ENCODE data around the gene FANCC.

Gene FANCC

DNA sequence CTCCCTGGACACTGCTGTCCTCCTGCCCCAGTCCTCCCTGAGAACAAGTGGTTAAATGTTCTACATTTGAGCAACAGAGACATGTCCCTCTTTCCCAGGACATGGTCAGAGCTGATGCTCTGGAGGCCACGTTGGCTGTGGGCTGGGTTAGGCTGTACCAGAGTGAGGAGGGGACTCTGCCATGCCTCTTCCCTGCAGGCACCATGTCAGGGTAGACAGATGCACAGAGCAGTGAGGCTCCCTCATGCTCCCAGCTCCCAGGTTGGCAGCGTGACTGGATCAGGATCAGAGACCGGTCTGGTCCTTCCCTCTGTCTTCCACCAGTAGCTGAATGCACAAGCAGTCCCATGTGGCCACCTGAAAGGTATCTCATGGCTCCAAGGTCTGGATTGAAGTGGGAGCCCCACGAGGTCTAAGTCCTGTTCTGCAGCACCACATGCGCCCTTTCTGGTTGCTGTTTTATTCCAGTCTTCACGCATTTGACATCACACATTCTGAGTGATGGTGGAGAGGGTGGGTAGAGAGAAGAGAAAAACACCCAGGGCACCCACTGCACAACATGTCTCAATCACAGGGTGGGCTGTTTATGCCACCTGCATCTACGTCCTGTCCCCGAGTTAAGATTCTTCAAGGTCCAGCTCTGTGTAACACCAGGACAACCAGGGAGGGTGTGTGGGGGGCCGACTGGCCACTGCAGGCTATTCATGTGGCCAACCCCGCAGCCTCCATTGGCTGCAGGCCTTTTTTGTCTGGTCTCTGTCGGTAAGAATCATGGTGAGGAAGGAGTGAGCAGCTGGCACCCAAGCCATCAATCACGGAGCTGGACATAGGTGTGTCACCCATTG, 204.9 kb downstream of the FANCC start:
- no peak for DNase-seq

DNA sequence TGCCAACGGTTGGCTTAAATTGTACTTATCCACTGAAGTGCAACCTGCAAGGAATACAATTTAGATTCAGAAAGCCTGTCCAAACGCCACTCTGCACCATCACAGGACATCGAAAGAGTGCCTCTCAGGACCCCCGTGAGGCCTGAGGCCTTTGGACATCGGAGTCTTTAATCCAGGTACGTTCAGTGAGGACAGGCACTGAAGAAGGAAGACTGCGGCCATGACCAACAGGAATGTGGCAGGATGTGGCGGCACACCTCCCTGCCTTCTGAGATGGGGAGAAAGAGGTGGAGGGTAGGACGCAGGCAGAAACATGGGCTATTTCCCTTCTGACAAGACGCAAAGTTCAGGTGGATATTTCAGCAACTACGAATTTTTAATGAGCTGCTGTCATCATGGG, 205.8 kb downstream of the FANCC start:
- DNase-seq: no peak

DNA sequence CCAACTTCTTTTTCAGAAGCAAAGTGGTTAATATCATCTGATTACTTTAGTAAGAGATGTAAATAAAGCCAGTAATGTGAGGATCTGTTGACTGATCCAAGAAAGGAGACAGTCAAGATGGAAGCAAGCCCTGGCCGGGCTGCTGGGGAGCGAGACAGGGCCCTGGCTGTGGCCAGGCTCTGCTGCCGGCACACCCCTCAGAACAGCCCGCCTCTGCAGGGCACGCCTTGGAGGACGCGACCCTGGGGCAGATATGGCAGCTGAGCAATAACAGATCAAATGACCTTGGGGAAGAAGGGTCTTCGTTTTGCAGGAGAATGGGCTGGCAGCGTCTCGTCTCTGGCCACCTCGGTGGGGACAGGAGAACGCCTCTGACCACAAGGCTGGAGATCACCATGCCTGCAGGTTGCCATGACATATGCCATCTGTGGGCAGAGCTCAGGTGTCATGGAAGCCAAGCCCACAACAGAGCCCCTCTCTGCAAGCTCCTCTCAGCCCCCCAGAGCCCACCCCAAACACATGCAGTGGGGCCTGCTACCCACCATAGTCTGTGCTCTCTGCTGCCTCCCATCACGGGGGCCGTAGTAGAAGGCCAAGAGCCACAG, 206.5 kb downstream of the FANCC start:
- no peak for DNase-seq

DNA sequence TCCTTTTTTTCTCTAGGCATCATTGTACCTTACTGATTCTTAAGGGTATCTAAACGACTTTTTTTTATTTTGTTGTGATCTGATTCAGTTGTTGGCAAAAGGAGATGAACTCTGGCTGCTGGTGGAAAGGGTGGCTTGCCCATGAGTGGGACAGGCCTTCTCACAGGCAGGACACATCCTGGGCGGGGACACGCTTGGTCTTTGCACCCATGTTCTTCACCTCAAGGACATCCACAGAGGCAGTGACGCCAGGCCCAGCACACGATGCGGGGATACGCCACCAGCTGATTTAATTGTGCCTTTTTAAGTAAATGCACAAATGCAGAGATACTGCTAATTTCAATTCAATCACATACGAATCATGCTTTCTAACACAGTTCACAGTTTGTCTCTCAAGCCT, 208.1 kb downstream of the FANCC start:
- no peak for DNase-seq

DNA sequence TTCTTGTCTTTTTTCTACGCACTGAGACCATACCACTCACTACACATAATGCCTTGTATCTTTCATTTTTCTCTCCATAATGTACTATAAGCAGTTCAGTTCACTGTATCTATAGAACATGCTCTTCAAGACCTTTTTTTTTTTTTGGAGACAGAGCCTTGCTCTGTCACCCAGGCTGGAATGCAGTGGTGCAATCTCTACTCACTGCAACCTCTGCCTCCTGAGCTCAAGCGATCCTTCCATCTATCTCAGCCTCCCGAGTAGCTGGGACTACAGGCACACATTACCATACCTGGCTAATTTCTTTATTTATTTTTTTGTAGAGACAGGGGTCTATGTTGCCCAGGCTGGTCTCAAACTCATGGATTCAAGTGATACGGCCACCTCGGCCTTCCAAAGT, 208.7 kb downstream of the FANCC start:
- DNase-seq: no peak

DNA sequence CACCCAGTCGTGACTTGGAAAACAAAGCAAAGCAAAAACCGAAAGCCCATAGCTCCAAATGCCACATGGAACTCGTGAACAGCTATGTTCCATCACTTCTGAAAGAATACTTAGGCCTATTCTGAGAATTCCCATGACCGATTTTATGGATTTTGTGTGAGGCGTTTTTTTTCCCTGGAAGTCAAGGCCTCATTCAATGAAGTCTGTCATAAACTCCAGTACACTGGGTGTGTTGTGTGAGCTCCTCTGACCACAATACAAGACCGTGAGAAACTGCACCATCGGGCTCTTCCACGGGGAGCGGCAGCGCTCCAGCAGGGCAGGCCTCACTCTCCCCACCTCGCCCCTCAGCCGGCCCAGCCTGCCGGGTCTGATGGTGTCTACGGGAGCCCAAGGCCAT, 209.5 kb downstream of the FANCC start:
- DNase-seq: no peak

DNA sequence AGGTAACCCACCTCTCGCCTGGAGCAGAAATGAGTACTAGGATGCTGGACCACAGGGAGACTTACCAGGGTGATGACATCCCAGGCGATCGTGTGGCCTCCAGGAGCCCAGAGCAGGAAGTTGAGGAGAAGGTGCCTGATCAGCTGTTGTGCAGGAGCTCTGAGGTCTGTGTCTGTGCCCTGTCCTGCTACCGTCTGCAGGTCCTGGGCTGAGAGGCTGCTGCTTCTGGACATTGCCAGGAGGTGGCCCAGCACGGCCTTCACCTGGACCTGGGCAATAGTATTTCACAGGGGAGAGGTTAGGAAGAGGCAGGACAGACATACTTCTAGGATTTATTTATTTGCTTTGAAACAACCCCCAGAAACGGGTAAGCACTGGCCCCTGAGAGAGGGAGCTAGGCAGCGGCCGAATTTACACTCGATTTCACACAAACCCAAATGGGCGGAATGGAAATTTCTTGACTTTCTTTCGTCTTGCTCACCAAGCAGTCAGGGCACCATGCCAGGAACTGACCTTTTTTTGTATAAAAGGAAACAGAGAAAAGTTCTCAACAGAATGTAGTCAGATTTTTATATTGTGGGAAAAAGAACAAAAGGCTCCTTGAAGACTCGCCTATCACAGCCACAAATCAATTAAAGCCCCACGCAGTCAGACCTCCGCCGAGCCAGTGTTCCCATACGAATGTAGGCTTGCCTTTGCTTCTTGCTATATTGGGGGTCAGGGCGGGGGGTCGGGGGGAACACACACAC, 210.3 kb downstream of the FANCC start:
- DNase-seq: no peak

DNA sequence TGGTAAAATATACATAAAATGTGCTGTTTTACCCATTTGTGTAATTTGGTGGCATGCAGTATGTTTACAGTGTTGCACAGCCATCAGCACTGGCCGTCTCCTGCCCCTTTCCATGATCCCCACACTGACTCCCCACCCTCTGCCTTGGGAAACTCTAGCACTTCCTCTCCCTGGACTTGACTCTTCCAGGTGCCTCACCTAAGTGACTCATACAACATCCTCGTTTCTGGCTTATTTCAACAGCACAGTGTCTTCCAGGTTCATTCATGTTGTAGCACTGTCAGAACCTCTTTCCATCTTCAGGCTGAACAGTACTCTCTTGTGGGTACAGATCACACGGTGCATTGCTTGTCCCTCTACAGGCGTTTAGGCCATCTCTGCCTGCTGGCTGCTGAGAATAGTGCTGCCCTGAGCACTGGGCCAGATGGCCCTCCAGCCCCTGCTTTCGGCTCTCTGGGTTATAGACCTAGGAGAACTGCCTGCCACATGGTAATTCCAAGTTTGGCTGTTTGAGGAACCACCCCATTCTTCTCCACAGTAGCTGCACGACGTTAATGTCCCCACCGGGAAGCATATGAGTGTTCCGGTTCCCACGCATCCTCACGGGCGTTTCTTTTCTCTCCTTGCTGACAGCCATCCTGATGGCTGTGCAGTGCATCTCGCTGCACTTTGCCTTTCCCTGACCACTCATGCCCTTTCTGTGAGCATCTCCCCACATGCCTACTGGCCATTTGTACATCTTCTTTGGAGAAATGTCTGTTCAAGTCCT, 211.8 kb downstream of the FANCC start:
- no peak for DNase-seq

DNA sequence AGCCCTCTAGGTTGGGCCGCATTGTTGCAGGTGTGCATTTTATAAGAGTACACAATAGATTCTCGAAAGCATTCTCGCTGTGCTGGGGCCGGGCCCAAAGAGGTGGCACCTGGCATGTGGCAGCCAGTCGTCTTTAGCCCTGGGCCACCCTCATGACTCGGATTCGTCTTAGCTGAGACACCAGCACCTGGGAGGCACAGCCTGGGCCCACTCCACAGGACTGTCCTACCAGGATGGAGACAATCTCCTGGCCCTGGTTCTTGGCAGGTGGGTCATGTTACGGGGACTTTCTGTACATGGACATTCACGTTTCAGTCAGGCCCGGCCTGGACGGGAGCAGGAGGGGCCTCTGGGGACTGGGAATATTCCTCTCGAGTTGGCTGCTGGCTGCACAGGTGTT, 212.5 kb downstream of the FANCC start:
- DNase-seq: no peak

DNA sequence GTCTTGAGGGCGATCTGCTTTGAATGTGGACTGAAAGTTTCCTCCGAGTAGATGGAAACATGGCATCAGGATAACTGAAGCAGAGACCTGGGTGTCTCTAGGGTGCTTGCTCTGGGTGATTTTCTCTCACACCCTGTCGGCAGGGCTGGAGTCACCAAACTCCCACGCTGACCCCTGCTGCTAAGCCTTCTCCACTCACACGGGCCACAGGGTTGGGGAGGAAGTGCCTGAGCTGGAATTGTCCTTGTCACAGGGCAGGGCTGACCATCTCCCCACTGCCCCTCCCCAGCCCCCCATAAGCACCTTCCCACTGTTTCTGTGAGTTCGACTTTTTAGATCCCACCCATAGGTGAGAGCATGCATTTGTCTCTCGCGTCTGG, 212.9 kb downstream of the FANCC start:
- no peak for DNase-seq

DNA sequence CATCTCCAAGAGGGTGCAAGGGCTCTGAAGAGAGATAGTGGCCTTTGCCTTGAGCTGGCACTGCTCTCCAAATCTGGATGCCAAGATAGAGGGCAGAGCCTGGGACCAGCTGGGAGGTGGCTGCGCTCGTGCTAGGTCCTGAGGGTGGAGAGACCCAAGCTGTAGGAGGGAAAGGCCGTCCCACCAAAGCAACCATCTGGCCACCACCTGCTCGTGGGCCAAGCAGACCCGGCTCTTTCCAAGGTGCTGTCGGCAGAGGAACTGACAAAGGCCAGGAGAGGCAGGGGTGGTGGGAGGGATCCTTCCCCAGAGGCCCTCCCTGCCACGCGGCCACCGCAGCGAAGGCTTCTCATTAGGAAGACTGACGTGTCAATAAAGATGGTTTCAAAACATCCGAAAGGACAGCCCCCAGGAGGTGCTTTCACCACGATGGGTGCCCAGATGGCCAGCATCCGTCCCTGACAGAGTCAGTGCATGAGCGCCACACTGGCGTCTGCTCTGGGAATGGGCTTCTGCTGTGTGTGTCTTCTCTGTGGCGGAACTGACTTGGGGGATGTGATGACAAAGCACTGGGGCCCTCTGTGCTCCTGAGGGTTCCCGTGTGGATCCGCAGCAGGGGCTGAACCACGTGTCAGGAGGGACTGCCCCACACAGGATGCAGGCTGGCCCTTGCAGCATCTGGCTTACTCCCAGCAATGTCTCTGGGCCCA, 213.5 kb downstream of the FANCC start:
- no peak for DNase-seq

DNA sequence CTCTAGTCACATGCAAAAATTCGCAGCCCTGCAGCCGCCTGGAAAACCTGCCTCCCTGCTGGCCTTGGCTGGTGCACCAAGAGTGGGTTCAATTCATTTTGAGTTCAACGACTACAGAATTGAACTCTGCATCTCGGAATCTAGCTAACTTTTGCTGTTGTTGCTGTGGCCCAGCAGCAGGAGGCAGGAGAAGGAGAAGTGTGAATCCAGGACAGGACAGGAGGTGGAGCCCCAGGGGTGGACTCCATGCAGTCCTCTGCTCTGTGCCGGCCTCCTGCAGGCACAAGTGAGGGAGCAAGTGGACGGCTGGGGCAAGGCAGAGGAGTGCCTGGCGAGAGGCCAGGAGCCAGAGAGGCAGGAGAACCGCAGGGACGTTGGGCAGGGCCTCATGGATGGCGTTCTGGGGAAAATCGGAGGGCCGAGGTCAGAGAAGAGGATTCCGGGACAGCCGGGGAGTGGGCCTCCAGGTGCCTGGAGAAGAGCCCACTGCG, 214.2 kb downstream of the FANCC start:
- no peak for DNase-seq

DNA sequence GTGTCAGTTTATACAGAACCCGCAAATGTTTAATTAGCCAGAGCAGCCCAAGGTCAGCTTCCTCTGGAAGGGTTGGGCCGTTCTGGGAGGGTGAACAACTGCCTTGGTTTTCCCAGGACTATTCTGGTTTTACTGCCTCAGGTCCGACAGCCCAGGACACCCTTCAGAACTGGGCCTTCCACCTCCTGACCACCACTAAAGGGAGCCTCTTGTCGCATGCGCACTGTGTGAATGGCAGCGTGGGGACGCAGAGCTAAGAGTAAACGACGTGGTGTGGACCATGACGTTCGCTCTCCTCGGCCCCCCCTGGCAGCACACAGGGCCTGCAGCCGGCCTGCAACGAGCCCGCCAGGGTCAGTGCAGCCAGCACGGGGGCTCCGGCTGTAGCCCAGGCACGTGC, 214.9 kb downstream of the FANCC start:
- DNase-seq: no peak

DNA sequence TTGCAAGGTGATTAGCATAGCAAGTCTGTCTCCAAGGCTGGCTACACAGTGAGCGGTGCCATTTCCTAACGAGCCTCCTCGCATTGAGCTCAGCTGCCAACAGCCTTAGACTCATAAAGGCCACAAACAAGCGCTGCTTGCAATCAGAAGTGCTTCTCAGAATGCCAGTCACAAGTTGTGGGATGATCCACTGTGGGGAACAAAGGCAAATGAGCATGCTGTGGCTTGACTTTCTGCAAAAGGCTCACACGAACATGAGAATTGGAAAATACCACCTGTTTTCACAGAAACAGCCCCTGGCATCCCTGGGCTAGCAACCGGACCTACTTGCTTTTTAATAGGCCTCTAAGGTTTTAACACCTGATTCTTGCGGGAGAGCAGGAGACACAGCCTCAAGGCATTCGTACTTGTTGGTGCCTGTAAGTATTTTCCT, 215.5 kb downstream of the FANCC start:
- no peak for DNase-seq

DNA sequence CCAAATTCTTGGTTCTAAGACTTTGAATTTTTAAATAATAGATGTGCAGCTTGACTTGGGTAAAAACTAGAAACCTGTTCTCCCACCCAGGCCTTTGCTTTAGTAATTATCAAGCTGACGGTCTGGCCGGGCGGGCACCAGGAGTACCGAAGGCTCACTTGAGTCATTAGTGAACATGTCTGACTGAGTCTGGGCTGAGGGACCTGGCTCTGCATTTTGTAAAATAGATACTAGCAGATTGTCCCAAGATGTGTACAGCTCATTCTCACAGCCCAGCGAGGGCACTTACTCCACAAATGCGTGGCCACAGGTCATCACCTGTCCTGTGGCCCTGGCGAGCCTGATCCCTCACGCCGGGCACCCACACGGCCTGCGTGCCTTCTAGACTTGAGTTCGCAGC, 216.2 kb downstream of the FANCC start:
- DNase-seq: no peak

DNA sequence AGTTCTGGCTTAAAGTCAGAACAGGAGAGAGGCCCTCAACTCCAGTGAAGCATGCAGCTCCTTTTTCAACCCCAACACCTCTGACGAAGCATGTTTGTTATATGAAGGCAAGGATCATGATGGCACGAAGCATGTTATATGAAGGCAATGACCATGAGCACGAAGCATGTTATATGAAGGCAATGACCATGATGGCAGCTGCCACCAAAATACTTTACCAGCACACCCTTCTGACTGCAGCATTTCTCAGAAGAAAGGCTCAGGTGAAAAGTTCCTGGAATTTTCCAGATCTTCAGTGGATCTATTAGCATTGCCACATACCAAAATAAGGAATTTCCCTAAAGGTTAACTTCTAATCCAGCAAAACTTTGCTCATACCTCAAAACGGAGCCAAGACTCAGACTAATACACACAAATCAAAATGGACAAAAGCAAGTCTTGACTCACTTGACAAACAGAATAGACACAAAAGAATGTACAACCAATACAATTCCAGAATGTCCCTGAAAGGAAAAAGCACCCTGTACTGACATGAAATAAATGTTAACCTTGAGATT, 217.4 kb downstream of the FANCC start:
- DNase-seq: no peak

DNA sequence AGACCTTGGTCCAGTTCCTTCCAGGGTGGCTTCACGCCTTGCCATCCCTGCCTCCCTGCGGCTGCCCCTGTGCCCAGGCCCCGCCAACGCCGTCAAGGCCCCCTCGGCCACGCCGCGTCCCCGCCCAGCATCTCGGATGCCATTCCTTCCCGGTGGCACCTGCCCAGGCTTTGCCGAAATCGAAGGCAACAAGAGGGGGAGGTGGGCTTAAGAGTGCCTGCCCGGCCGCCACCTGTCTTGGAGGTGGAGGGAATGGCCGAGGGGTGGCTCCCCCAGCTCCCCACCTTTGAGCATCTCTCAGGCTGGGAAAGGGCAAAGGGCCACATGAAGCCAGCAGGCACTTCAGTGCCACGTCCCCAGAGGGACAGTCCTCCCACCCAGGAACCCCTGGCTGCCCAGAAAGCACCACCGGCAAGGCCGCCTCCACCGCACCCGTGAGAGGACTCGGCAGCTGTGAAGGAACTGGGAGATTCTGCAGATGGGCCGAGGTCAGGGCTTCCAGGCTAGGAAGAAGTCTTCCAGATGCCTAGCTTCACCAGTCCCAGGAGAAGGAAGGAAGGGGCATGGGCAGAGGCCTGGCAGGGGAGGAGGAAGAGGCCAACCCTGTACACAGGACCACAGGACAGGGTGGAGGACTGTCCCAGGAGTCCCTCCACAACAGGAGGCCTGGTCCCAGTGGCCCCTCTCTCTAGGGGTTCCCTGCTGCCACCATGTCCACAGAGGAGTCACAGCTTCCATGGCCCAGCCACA, 218.0 kb downstream of the FANCC start:
- DNase-seq: no peak

DNA sequence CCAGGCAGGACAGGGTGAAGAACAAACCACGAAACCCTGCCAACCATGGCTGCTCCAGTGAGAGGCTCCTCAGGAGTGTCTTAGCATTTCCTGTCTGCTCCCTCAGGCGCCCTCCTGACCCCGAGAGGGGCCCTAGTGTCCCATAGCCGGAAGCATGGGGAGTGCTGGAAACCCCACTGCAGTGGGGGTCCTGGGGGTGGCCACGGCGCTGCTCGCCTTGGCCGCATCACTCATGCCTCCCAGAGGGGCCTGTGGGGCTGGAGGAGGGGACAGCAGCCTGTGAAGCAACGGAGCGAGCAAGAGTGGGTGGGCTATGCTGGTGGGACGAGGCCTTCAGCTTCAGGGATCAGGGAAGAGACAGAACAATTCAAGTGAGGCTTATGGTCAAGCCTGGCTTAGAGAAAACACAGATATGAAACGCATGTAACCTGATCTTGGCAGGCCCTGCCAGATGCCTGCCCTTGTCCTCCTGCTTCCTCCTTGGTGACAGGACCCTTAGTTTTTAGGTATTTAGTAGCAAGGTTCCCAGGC, 219.1 kb downstream of the FANCC start:
- no peak for DNase-seq

DNA sequence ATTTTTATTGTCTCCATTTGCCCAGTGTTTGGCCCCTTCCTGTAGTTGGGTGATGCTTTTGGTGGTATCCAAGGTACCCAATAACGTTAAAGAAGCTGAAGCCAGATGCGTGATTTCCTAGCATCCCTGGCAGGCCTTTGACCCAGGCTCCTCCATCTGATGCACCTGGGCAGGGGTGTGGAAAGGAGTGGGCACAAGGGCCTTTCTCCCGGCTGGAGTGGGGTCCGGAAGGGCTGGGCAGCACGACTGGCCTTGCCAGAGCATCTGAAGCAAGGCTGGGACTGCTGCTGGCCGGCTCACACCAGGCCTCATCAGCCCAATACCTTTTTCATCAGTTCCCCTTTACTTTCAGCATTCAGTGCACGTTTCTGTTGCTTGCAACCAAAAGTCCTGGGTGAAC, 220.2 kb downstream of the FANCC start:
- no peak for DNase-seq

DNA sequence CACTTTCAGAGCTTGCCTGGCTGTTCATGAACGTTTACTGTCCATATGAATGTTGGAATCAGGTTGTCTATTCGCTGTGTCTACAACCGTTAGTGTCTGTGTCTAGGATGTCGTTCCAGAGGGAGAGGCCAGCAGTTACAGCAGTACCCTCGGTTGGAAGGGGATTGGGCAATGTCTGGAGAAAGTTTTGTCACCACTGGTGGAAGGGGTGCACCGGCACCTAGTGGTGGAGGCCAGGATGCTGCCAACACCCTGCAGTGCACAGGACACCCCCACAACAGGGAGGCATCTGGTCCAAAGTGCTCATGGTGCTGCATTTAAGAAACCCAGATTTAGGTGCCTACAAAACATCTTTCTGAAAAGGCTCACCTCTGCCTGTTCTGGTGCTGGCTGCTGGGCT, 220.7 kb downstream of the FANCC start:
- no peak for DNase-seq

DNA sequence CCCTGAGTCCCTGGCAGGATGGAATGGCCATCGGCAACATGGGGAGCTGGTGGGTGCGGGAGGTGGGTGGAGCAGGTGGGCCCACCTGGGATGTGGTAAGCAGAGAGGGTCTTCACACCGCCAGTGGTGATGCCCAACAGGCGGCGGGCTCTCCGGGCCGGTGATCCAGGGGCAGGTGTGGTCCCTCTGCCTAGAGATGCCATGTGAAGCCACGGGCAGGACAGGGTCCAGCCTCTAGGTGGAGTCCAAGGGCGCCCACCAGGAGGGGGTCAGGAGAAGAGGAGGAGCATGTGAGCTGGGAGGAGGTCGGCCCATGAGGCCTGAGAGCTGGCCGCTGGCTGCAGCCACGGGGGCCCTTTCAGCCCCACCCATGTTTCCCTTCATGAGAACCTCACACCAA, 221.1 kb downstream of the FANCC start:
- DNase-seq: no peak

All from RPMI8226 (cell line).